Superior temporal gyrus (tissue), 1 donor: Measurements from ENCODE around the gene MVB12B.

ENCODE experiments used
- DNase-seq: peaks from one replicate; pipeline ENCODE4 v3.0.0-alpha.2; 2016; ENCODE audit errors: extremely low spot score

Gene MVB12B

DNA sequence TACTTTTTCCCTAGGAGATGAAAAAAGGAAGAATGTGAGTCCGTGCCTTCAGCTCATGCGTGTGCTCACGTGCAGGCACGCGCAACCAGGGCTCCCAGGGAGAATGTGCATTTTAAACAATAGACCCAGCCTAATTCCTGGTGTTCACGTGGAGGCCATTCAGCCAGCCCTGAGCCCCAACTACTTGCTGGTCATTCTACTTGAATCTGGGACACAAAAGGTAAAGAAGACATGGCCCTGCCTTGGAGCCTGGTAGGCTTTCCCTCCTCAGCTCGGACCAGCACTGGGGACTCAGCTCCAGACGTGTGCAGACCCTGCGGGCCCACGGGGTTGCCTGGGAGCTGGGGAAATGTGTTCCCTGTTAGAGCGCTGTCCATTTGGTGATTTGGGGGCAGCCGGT is 125.5 kb downstream of the MVB12B start:
- DNase-seq: no peak

DNA sequence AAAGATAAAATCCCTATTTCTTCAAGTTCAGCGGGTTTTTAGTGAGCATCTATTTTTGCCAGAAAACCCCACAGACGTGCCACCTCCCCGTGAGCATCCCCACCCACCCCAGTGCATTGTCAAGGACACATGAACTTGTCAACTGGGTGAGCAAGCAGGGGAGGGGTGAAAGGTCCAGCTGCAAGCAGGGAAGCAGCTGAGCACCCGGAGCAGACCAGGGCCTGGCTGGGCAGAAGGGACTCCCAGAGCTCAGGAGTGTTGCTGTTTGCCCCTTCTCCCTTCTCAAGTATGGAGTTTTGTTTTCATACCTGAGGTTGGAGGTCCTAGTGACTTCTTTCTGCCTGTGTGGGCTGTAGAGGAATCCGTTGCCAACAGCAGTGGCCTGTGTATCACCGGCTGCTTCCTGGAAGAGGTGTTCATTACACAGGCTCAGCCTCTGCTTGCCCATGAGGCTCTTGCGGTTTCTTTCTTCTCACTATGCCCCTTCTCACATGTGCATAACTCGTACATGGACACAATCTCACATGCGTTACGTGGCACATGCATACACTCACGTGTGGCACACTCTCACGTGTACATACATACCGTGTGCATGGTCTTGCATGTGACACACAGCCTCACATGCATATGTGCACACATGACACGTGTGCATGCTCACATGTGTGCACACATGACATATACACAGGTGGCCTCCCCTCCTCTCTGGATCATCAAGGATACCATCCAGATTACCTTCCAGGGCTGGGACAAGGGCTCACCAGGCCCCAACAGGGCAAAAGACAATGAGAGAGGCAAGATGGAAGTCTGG is 126.7 kb downstream of the MVB12B start:
- DNase-seq: no peak

DNA sequence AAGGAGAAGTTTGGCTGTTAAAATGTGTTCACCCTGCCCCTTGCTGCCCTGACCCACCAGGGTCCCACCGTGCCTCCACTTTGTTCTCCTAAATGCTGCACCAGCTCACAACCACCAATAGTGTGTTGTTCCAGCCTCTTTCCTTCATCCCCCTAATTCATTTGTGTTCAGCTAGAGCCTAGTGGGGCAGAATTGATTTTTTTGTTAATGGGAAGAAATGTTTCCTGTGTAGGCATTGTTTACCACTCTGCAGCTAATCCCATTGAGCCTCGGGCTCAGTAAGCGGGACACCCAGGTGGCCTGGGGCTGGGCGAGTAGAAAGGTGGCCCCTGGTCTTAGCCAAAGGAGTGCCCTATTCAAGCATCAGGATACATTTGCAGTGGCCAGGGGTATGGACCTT is 127.6 kb downstream of the MVB12B start:
- DNase-seq: no peak

DNA sequence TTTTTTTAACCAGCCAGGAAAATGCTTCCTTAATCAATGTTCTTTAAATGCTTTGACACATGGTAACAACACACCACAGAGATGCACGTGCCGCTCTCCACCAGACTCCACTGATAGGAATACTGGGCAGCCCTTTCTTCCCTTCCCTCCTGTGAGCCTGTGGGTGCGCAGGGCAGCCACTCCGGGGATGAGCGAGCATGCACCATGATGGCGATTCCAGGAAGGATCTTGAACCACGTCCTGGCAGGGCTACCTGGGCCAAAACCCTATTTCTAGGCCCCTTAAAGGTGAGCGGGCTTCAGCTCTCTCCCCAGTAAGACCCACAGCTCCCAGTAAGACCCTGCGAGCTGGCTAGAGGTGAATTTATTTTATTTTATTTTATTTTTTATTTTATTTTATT is 128.2 kb downstream of the MVB12B start:
- no peak for DNase-seq

DNA sequence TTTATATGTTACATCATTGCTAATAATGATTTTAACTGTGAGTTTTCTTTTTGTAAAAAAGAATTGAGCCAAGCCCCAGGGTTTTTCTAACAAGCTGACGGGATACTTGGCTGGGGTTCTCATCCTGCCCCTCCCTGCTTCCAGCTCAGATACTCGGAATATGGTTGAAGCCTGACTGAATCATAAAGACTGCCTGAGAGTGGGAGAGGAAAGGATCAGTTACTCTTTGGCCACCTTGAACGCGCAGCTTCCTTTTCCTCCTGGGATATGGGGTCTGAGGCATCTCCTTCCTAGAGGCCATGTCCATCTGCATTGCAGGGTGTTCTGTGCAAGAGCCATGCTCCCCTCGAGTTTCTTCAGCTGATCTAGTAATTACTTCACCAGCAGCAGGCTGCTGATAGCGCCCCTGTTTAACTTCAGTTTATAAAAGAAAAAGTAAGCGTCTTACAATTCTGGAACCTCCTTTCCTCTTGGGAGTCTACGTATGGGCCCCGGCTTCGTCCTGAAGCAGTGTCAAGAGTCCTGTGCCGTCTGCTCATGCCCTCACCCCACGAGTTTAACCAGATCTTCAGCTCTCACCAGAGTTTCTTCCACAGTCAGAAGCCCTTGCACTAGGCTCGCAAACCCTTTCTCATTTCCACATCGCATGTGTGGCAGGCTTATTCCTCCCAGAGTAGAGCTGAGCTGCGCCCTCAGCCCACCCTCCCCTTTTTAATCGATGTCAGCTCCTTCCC is 130.0 kb downstream of the MVB12B start:
- no peak for DNase-seq

DNA sequence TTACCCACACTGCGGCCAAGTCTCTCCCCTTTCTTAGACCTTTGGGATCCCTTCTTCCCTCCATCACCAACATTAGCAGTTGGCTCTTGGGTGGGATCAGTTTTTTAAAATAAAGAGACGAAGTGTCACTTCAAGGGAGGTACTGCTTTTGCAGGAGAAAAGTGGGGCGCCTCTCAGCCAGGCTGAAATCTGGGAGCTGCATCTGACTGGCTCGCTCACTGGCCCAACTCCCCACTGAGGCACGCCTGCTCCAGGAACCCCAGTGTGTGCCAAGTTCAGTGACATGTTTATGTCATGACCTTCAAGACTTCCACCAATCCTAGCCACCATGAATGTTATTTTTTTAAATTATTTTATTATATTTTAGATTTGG is 130.5 kb downstream of the MVB12B start:
- DNase-seq: no peak

DNA sequence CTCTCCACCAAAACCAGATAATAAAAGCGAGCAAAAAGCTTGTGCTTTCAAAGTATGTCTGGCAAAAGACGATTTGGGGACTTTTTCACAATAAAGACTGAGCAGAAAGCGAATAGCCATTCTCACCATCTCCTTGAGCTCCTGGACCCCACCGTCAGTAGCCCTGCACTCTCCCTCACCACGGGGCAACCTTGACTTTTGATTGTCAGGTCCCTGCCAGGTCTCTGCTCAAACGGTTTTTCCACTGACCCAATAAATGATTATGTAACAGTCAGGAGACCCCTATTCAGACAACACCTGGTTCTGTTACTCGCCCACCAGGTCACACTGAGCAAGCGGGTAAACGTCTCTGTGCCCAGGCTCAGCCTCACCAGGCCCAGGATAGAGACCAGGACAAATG is 131.3 kb downstream of the MVB12B start:
- no peak for DNase-seq

DNA sequence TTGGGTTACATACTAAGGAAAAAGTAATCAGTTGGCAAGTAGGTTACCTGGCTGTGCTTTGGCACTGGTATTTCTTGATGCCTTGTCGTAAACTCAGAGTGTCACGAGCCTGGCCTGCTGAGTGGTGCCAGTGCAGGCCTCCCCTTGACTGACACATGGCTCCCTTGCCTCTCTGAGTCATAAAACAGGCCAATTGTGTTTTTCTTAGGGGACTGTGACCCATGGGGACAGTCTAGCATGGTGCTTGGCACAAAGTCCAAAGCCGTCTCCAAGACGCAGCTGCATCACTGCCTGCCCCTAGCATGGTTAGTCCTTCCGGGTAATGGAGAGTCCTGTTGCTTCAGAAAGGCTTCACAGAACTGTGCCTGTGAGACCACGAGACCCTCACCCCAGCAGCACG is 132.5 kb downstream of the MVB12B start:
- peak; percentile 64 for DNase-seq

DNA sequence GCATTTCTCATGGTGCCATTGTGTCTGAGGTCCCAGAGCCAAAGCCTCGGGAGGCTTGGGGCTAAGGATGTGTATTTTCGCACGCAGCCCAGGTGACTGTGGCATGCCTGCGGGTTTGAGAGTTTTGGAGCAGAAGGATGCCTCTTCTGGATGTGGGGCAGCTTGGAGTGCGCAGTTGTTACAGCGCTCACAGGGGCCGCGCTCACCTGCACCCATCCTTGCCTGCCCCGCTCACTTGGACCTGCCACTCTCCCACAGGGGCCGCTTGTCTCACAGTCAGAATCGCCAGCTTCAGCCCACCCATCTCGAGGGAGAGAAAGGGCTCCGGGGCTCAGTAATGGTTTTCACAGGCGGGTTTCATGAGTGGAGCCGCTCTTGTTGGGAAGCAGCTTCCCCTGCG is 132.9 kb downstream of the MVB12B start:
- DNase-seq: no peak

DNA sequence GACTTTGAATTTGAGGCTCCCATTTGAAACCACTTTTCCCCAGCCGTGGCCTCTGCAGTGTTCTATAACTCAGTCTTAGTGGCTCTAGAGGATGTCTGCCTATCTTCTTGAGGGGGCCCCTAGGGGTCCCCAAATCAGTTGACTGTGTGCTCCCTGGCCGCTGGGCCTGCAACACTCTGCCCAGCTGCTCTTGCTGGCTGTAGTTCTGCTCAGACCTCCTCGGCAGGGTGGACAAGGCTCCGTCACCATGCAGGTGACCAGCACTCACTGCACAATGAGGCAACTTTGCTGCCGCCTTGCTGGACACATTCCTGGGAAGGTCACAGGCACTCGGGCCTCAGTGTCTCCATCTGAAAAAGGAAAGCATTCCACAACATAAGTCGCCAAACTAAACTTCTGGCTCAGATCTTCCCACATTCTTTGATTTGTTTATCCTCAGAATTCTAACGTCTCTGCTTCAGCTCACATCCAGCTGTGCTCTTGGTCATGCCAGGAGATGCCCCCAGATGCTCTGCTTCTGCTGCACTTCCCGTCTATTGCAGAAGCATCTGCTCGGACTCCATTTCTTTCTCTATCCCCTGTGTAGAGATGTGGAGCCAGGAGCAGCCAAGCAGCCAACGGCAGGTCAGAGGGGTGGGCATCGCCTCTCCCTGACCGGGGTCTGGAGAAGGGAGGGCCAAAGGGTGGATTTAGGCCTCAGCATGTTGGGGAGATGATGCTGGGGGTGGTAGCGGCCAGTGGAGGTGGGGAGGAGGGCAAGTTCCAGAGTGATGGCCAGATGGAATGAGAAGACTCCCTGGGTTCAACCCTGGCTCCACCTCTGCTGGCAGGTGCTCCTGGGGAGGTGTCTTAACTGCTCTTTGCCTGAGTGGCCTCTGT is 133.6 kb downstream of the MVB12B start:
- DNase-seq: no peak

DNA sequence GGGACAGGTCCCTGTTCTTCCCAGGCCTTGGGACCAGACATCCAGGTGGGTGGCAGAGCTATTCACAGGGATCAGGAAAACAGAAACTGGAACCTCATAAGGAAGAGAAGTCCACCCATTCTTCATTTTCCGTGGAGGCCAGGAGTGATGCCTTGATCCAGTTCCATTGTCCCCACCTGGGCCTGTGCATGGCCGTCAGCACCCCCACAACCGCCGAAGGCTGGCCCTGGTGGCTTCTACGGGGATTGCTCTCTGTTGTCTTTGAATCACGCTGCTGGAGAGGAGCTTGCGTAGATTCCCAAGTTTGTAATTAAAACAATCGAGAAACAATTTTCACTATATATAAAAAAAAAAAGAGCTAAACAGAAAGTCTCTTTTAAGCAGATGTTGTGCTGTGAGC is 134.4 kb downstream of the MVB12B start:
- DNase-seq: no peak

DNA sequence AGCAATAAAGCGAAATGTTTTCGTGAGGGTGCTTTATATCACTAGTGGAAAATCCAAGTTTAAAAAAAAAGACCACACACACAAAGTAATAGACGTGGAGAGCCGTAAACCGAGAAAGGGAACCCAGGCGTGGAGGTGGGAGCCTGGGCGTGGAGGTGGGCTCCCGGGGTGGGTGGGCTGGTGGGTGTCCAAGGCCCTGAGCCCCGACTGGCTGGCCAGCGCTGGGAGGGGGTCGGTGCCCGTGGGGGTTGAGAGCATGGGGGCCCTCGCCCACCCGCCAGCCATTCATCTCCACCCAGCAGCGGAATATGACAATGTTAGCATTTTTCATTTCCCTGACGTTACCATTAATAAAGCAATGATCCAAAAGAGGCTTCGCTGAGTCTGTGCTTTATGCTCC is 135.0 kb downstream of the MVB12B start:
- no peak for DNase-seq

DNA sequence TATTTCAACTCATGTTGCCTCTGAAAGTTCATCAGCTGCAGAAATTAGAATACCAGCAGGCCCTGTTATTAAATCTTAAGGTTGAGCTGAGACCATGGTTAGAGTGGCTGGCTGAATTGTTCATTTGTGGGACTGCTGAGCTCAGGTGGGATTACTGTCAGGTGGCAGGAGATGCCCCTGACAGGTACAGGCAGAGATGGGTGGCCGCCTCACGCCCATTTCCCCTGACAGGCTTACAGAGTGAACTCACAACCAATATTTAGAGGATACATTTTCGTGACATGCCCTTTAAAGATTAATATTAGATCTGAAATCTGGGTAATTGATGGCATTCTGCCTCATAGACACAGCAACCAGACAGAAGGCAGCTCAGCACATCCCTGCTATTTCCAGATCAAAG is 136.0 kb downstream of the MVB12B start:
- DNase-seq: no peak

DNA sequence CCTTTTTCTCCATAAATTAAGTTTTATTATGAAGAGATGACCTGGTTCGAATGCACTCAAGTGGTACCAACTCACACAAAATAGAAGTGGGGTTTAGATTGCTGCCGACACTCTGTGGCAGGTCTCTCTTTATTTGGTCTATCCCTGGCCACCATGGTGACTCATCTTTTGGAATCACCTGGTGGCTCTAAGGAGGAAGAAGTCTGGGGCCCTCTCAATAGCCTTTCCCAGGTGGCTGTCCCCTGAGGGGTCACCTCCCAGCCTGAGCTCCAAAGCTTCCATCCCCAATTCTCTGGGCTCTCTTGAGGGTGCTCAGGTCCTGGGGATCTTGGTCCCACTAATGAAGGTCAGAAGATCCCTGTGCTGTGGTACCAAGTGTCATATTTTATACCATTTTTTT is 136.8 kb downstream of the MVB12B start:
- DNase-seq: no peak

DNA sequence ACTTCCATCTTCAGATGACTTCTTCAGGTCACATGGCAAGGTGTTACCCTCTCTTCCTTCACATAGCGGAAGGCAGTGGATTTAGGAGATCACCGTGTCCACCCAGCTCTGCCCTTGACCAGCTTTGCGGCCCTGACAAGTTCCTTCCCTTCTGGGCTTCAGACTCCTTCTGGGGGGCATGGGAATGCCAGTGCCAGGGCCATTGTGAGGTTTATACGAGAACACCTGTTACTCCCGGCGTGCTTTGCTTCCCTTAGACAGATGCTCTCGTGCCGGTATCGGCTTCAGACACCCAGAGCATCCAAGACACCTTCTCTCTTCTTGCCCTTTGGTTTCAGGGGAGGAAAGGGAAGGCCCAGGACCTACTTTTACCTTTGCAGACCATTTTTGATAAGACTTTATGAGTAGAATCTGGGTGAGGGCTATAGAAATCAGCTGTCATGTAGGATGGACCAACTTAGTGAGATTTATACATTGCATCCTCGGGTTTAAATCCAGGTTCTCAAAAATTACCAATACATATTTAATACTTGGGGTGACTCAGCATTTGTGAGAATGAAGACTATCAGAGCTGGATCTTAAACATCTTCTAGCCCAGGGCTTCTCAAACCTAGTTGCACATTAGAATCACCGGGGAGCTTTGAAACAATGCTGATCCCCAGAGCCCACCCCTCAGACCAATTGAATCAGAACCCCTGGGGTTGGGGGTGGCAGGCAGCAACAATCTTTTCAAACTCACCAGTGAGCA is 138.2 kb downstream of the MVB12B start:
- no peak for DNase-seq

DNA sequence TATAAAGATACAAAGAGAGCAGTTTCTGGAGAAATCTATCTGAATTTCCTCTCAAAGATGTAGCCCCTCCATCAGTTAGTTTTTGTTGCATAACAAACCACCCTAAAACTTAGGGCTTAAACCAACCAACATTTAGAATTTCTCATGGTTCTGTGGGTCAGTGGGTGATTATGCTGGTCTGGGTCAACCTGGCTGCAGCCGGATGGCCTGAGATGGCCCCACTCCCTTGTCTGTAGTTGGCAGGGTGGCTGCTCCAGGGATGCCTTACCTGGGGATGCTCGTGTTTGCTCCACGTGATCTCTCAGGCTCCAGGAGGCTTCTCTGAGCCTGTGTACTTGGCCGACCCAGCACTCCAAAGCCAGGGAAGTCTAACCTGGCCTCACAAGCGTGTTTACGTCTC is 139.3 kb downstream of the MVB12B start:
- no peak for DNase-seq

DNA sequence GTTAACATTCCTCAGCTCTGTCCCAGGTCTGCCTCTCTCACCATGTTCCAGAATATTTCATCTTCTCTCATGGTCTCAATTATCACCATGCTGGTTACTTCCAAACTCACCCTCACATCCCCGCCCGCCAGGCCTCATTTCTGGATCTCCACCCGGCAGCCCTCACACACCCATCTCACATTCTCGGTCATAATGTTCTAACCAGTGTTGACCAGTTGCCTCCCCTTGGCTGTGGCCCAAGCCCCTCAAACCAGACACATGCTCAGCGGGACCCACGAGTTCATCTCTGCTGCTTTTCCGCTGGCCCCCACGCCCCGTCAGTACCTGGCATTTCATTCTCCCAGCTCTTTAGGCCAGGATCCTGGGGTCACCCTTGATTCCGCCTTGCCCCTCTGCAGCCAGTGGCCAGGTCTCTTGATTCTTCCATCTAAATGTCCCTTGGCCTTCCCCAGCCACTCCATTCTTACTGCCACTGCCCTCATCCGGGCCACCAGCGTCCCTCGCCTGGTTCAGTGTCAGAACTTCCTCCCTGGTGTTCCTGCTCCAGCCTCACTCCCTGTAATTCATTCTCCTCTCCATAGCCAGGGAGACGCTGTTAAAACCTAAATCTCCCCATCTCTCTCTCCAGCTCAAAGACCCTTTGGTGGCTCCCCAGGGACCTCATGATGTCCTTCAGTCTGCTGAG is 141.7 kb downstream of the MVB12B start:
- DNase-seq: no peak

DNA sequence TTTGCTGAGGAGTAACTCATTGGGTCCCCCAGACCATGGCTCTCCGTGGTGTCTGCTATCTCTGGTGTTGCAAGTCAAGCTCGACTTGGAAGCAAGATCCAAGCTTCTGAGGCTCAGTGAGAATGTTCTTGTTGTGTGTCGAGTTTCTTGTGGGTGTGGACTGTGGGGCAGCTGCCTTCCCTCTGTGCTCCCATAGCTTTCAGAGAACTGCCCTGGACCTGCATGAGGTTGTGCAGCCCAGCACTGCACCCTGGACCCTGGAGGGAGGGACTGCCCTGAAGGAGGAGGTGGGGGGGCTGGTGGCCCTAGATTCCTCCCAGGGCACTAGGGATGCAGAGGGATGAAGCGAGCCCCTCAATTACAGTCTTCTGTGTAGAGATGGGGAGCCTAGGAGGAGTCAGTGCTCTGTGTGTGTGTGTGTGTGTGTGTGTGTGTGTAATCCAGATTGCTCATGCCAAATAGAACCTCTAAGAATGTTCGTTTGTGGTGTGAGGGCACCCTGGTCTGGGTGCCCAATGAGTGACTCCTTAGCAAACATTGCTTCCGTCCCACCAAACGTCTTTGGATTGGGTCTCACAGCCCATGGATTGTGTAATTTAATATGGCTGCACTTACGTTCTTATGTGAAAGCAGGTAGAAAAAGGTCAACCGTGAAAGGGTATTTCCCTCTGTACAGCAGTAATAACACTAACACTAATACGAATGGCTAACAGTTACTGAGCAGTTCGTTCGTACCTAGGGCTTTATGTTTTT is 143.8 kb downstream of the MVB12B start:
- DNase-seq: no peak

DNA sequence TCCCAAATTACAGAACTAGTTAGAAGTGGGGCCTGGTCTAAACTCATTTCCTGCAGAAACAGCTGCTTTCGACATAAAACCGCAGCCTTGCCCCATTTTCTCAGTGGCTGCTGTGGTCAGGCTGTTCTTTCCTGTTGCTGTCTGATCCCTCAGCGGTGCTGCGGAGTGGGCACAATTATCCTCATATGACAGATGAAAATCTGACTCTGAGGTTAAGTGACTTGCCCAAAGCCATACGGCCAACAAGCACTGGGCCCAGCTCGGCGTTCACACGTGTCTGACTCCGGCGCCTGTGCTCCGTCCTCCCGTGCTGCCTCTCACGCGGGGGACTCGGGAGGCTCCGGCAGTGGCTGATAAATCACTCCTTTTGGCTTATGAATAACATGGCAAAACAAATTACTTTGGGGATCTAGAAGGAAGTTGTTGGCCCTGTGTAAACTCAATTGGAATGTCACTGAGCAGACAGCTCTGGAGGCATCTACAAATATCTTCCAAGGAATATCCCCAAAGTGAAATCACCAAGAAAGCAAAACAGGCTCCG is 144.5 kb downstream of the MVB12B start:
- no peak for DNase-seq
